ENCODE results near the gene USP2. TPM values are rescaled to one million over a fixed set of nuclear protein-coding genes. Genes with fewer than 3 reads are reported as not detected.

The USP2 gene
- total RNA-seq, 4 donors from 2014 or later: 2.5 to 61.8 (median 32.2) TPM

- Histone ChIP-seq H3K4me3 (peak overlapping the region; percentile 38 to 63 (median 52)), H3K36me3 (peaks cover 0 to 19% (median 0%) of the 10 kb centered on the region in 3 donors), H3K9me3 (no peaks in the 10 kb centered on the region), H3K4me1 (peaks cover 0 to 39% (median 4%) of the 10 kb centered on the region in 4 donors), H3K27ac (peak overlapping the region in 3 of 4 donors; percentile 24 to 74 (median 54)), H3K27me3 (no peaks in the 10 kb centered on the region)
- peak in 1 of 2 donors; percentile 26 for TF ChIP-seq POLR2A (IDR thresholded peaks at IDR 0.05)
- peak; percentile 70 to 86 (median 84) for TF ChIP-seq CTCF (IDR thresholded peaks at IDR 0.05)
- peak; percentile 74 to 92 (median 89) for DNase-seq
These were observed 25.0 kb downstream of the USP2 start for GRCh38 chr11:119356349-119357031.

GRCh38 chr11:119355091-119355843, 26.2 kb downstream of the USP2 start:
- peak in 1 of 3 donors; percentile 24 for DNase-seq
- no peak for TF ChIP-seq POLR2A (IDR thresholded peaks at IDR 0.05)
- no peak for TF ChIP-seq CTCF (IDR thresholded peaks at IDR 0.05)
- no peak overlapping the region for H3K27ac ChIP-seq

GRCh38 chr11:119352857-119353260, 28.6 kb downstream of the USP2 start:
- no peak for TF ChIP-seq CTCF (IDR thresholded peaks at IDR 0.05)
- H3K9me3 ChIP-seq: no peaks in the 10 kb centered on the region
- no peak overlapping the region for H3K27ac ChIP-seq
- H3K36me3 ChIP-seq: no peaks in the 10 kb centered on the region
- H3K27me3 ChIP-seq: no peaks in the 10 kb centered on the region
- peak in 1 of 3 donors; percentile 52 for DNase-seq
- H3K4me3 ChIP-seq: no peak overlapping the region
- peaks cover 0 to 23% (median 4%) of the 10 kb centered on the region in 4 donors for H3K4me1 ChIP-seq

More at GRCh38 chr11:119355091-119355843, 26.2 kb downstream of the USP2 start:
- Histone ChIP-seq H3K4me1 (peaks cover 0 to 28% (median 4%) of the 10 kb centered on the region in 4 donors), H3K4me3 (no peak overlapping the region), H3K27me3 (no peaks in the 10 kb centered on the region), H3K9me3 (no peaks in the 10 kb centered on the region), H3K36me3 (peaks cover 0 to 18% (median 0%) of the 10 kb centered on the region in 3 donors)

- Histone ChIP-seq H3K27ac (no peak overlapping the region), H3K9me3 (no peaks in the 10 kb centered on the region), H3K36me3 (no peaks in the 10 kb centered on the region), H3K4me1 (peaks cover 0 to 14% (median 2%) of the 10 kb centered on the region in 4 donors), H3K4me3 (no peak overlapping the region), H3K27me3 (no peaks in the 10 kb centered on the region)
- TF ChIP-seq POLR2A (IDR thresholded peaks at IDR 0.05) (no peak), CTCF (IDR thresholded peaks at IDR 0.05) (no peak)
- no peak for DNase-seq
These were observed 30.3 kb downstream of the USP2 start for GRCh38 chr11:119351232-119351631.

GRCh38 chr11:119350302-119350701, 31.2 kb downstream of the USP2 start:
- no peak for DNase-seq
- no peaks in the 10 kb centered on the region for H3K27me3 ChIP-seq
- peaks cover 0 to 10% (median 0%) of the 10 kb centered on the region in 4 donors for H3K4me1 ChIP-seq
- TF ChIP-seq POLR2A (IDR thresholded peaks at IDR 0.05) (no peak), CTCF (IDR thresholded peaks at IDR 0.05) (no peak)
- no peaks in the 10 kb centered on the region for H3K9me3 ChIP-seq
- H3K4me3 ChIP-seq: no peak overlapping the region
- no peaks in the 10 kb centered on the region for H3K36me3 ChIP-seq
- H3K27ac ChIP-seq: no peak overlapping the region
